HL-60 (cell line): Measurements from ENCODE around the gene KIF3A.

Experiments
- DNase-seq, 2 experiments: peaks; one replicate each; pipeline ENCODE4 v3.0.0-alpha.2; 2010 to 2020; ENCODE audit warnings: low read depth in 1 of 2, low spot score in 1 of 2
- H3K27ac ChIP-seq: fragments of 250-450 bp; sonication (Bioruptor Pico); replicated peaks from 2 replicates; pipeline ENCODE4 v1.5.1; 2020; ENCODE audit warnings: mild to moderate bottlenecking, moderate library complexity
- H3K27me3 ChIP-seq: fragments of 250-450 bp; sonication (Bioruptor Pico); 2 replicates; pipeline ENCODE4 v1.5.1; 2021; ENCODE audit warnings: mild to moderate bottlenecking, moderate library complexity; ENCODE audit not compliant: insufficient read depth, poor library complexity, severe bottlenecking
- H3K4me3 ChIP-seq: replicated peaks from 2 replicates; pipeline ENCODE4 v1.5.1; 2011; ENCODE audit warnings: mild to moderate bottlenecking, control low read depth, low read length; ENCODE audit not compliant: insufficient read depth
- CTCF ChIP-seq: IDR thresholded peaks from one replicate; pipeline ENCODE4 v1.5.1; 2011; ENCODE audit warnings: low read length, control low read depth, inconsistent platforms; ENCODE audit not compliant: insufficient read depth
- GABPA ChIP-seq: IDR thresholded peaks from 2 replicates; pipeline ENCODE4 v1.6.1; 2012; ENCODE audit warnings: low read depth
- POLR2AphosphoS5 ChIP-seq: IDR thresholded peaks from 2 replicates; pipeline ENCODE4 v1.6.1; 2012; ENCODE audit warnings: low read depth
- SPI1 ChIP-seq: IDR thresholded peaks from 2 replicates; pipeline ENCODE4 v1.6.1; 2012; ENCODE audit warnings: low read depth, mild to moderate bottlenecking, borderline replicate concordance
- TF ChIP-seq, protein P1 (sequence below): IDR thresholded peaks from 2 replicates; pipeline ENCODE4 v1.6.1; 2012; ENCODE audit warnings: low read depth; ENCODE audit not compliant: insufficient replicate concordance

Gene KIF3A

DNA sequence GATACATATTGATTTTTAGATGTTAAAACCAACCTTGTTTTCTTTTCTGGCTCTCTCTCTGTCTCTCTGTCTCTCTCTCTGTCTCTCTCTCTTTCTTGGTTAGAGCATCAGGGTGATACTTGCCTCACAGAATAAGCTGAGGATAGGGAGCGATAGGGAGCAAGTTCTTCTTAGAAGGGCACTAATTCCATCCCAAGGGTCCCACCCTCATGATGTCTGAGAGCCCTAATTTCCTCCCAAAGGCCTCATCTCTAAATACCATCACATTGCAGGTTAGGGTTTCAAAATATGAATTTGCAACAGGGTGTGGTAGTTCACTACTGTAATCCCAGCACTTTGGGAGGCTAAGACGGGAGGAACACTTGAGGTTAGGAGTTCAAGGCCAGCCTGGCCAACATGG lies 4.8 kb upstream of the KIF3A start:
- TF ChIP-seq CTCF (no peak), POLR2AphosphoS5 (no peak), GABPA (no peak), SPI1 (no peak)
- TF ChIP-seq, protein P1, sequence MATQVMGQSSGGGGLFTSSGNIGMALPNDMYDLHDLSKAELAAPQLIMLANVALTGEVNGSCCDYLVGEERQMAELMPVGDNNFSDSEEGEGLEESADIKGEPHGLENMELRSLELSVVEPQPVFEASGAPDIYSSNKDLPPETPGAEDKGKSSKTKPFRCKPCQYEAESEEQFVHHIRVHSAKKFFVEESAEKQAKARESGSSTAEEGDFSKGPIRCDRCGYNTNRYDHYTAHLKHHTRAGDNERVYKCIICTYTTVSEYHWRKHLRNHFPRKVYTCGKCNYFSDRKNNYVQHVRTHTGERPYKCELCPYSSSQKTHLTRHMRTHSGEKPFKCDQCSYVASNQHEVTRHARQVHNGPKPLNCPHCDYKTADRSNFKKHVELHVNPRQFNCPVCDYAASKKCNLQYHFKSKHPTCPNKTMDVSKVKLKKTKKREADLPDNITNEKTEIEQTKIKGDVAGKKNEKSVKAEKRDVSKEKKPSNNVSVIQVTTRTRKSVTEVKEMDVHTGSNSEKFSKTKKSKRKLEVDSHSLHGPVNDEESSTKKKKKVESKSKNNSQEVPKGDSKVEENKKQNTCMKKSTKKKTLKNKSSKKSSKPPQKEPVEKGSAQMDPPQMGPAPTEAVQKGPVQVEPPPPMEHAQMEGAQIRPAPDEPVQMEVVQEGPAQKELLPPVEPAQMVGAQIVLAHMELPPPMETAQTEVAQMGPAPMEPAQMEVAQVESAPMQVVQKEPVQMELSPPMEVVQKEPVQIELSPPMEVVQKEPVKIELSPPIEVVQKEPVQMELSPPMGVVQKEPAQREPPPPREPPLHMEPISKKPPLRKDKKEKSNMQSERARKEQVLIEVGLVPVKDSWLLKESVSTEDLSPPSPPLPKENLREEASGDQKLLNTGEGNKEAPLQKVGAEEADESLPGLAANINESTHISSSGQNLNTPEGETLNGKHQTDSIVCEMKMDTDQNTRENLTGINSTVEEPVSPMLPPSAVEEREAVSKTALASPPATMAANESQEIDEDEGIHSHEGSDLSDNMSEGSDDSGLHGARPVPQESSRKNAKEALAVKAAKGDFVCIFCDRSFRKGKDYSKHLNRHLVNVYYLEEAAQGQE: no peak

DNA sequence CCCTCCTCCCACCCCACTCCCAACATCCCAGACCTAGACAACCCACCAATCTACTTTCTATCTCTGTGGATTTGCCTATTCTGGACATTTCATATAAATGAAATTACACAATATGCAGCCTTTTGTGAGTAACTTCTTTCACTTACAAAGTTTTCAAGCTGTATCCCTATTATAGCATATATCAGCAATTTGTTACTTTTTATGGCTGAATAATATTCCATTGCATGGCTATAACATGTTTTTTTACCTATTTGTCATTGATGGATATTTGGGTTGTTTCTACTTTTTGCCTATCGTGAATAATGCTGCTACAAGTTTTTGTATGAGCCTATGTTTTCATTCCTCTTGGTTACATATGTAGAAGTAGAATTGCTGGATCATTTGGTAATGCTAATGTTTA lies 1.9 kb upstream of the KIF3A start:
- TF ChIP-seq, protein P1: no peak
- TF ChIP-seq GABPA: no peak
- no peak for TF ChIP-seq SPI1
- no peak for TF ChIP-seq CTCF
- TF ChIP-seq POLR2AphosphoS5: no peak
- Histone ChIP-seq H3K27ac (no peak overlapping the region), H3K27me3 (no peaks in the 10 kb centered on the region), H3K4me3 (no peak overlapping the region)
- DNase-seq: no peak

More for the DNA sequence above, 4.8 kb upstream of the KIF3A start:
- no peak overlapping the region for H3K27ac ChIP-seq
- DNase-seq: no peak
- H3K4me3 ChIP-seq: no peak overlapping the region
- no peaks in the 10 kb centered on the region for H3K27me3 ChIP-seq

- Histone ChIP-seq H3K27ac (no peak overlapping the region), H3K27me3 (no peaks in the 10 kb centered on the region), H3K4me3 (peak overlapping the region; percentile 81; the same call in 1 of the 2 replicates)
- no peak for DNase-seq
- TF ChIP-seq CTCF (no peak), GABPA (no peak)
Measured at GRCh38 chr5:132737982-132738681, 786 bp upstream of the KIF3A start.

DNA sequence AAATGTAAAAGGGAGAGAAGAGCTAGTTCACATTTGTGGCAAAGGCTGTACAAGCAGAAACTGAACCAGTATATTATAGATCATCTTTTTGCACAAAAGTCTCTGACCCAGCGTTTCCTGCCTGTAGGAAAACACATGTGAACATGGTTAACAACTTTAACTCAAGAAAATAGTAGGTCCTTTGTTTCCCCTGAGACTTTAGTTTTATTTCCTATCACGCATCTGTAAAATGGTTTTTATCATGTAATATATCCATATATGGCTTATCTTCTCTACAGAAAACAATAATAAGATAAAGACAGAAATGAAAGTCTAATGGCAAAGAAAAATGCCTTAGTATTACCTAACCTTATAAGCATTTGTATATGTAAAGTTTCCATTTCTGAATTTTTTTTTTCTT lies 2.7 kb downstream of the KIF3A start:
- TF ChIP-seq CTCF: no peak
- no peak for TF ChIP-seq POLR2AphosphoS5
- TF ChIP-seq SPI1: no peak
- TF ChIP-seq, protein P1: no peak
- TF ChIP-seq GABPA: no peak
- DNase-seq: no peak
- Histone ChIP-seq H3K27me3 (no peaks in the 10 kb centered on the region), H3K4me3 (no peak overlapping the region), H3K27ac (no peak overlapping the region)
